ENCODE measurements around the gene KLHL8. TPM values are rescaled to one million over a fixed set of nuclear protein-coding genes. Genes with fewer than 3 reads are reported as not detected.

The KLHL8 gene
- total RNA-seq, 4 donors from 2014 or later, result 9.4 to 18.7 (median 13.6) TPM

GRCh38 chr4:87192145-87192919, 28.1 kb downstream of the KLHL8 start:
- Histone ChIP-seq H3K4me3 (no peak overlapping the region), H3K27ac (no peak overlapping the region), H3K4me1 (peaks cover 0 to 3% (median 0%) of the 10 kb centered on the region in 4 donors), H3K27me3 (no peaks in the 10 kb centered on the region), H3K36me3 (no peaks in the 10 kb centered on the region), H3K9me3 (no peaks in the 10 kb centered on the region)
- WGBS, 2 donors (ENCODE audit: low coverage in 1 of 2), result 90 to 98% methylated on average over 3 of the region's 3 CpGs
- intact Hi-C loops (cut with DNase I; ENCODE audit: low total_unique reads), result no loop called here
- TF ChIP-seq, protein P1, sequence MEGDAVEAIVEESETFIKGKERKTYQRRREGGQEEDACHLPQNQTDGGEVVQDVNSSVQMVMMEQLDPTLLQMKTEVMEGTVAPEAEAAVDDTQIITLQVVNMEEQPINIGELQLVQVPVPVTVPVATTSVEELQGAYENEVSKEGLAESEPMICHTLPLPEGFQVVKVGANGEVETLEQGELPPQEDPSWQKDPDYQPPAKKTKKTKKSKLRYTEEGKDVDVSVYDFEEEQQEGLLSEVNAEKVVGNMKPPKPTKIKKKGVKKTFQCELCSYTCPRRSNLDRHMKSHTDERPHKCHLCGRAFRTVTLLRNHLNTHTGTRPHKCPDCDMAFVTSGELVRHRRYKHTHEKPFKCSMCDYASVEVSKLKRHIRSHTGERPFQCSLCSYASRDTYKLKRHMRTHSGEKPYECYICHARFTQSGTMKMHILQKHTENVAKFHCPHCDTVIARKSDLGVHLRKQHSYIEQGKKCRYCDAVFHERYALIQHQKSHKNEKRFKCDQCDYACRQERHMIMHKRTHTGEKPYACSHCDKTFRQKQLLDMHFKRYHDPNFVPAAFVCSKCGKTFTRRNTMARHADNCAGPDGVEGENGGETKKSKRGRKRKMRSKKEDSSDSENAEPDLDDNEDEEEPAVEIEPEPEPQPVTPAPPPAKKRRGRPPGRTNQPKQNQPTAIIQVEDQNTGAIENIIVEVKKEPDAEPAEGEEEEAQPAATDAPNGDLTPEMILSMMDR (IDR thresholded peaks at IDR 0.05), result no peak
- TF ChIP-seq POLR2AphosphoS5 (IDR thresholded peaks at IDR 0.05), result no peak
- in situ Hi-C loops (cut with MboI; ENCODE audit: low pct_ligation_motif_present in 1 of 4, low pct_unique_long_range_greater_than_20kb in 1 of 4, low sequenced_read_pairs in 3 of 4), result no loop called here
- DNase-seq, result no peak

DNA sequence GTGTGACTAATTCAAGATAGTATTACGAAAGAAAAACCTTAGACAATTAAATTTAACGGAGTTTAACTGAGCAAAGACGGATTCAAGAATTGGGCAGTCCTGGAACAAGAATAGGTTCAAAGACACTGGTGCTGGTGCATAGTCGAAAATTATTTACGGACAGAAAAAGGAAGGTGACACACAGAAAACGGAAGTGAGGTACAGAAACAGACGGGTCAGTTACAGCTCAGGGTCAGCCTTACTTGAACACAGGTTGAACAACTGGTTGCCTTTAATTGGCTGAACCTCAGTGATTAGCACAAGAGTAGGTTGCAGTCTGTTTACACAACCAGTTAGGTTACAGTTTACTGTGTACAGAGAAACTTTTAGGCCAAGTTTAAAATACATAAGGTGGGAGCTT, 31.5 kb downstream of the KLHL8 start:
- no peak overlapping the region for H3K4me3 ChIP-seq
- intact Hi-C loops (cut with DNase I; ENCODE audit: low total_unique reads) (no loop called here), in situ Hi-C loops (cut with MboI; ENCODE audit: low pct_ligation_motif_present in 1 of 4, low pct_unique_long_range_greater_than_20kb in 1 of 4, low sequenced_read_pairs in 3 of 4) (no loop called here)
- no peaks in the 10 kb centered on the region for H3K4me1 ChIP-seq
- WGBS, 2 donors (ENCODE audit: low coverage in 1 of 2), result 90 to 96% methylated on average over 6 to 7 of the region's 7 CpGs
- no peak for DNase-seq
- no peaks in the 10 kb centered on the region for H3K27me3 ChIP-seq
- no peak overlapping the region for H3K27ac ChIP-seq
- H3K9me3 ChIP-seq, result no peaks in the 10 kb centered on the region
- H3K36me3 ChIP-seq, result no peaks in the 10 kb centered on the region
- TF ChIP-seq, protein P1 (IDR thresholded peaks at IDR 0.05), result no peak
- TF ChIP-seq POLR2A (IDR thresholded peaks at IDR 0.05), result no peak
- TF ChIP-seq POLR2AphosphoS5 (IDR thresholded peaks at IDR 0.05), result no peak
- no peak for TF ChIP-seq EP300 (IDR thresholded peaks at IDR 0.05; ENCODE audit: low read depth)

DNA sequence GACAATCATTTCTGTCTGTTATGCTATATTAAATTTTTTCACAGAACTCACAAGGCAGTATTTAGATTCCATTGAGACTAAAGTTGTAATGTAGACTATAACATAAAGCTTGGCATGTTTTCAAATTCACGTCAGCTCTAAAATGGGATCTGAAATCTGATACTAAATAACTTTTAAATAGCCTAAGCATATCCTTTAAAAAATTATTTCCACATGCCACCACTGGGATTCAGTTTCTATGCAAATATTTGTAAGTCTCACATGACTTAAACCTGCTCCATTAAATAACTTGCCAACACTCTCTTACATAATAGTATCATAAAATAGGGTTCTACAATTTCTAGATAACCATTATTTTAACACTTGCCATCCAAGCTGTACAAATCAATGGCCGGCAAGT, 32.4 kb downstream of the KLHL8 start:
- in situ Hi-C loops (cut with MboI; ENCODE audit: low pct_ligation_motif_present in 1 of 4, low pct_unique_long_range_greater_than_20kb in 1 of 4, low sequenced_read_pairs in 3 of 4), result no loop called here
- H3K27ac ChIP-seq, result no peak overlapping the region
- no peaks in the 10 kb centered on the region for H3K9me3 ChIP-seq
- intact Hi-C loops (cut with DNase I; ENCODE audit: low total_unique reads), result no loop called here
- no peak overlapping the region for H3K4me3 ChIP-seq
- WGBS, 2 donors (ENCODE audit: low coverage in 1 of 2), result 46 to 64% methylated on average over 2 of the region's 2 CpGs
- TF ChIP-seq POLR2AphosphoS5 (IDR thresholded peaks at IDR 0.05) (no peak), POLR2A (IDR thresholded peaks at IDR 0.05) (no peak), EP300 (IDR thresholded peaks at IDR 0.05; ENCODE audit: low read depth) (no peak)
- TF ChIP-seq, protein P1 (IDR thresholded peaks at IDR 0.05), result no peak
- no peaks in the 10 kb centered on the region for H3K36me3 ChIP-seq
- H3K4me1 ChIP-seq, result no peaks in the 10 kb centered on the region
- no peaks in the 10 kb centered on the region for H3K27me3 ChIP-seq
- no peak for DNase-seq

DNA sequence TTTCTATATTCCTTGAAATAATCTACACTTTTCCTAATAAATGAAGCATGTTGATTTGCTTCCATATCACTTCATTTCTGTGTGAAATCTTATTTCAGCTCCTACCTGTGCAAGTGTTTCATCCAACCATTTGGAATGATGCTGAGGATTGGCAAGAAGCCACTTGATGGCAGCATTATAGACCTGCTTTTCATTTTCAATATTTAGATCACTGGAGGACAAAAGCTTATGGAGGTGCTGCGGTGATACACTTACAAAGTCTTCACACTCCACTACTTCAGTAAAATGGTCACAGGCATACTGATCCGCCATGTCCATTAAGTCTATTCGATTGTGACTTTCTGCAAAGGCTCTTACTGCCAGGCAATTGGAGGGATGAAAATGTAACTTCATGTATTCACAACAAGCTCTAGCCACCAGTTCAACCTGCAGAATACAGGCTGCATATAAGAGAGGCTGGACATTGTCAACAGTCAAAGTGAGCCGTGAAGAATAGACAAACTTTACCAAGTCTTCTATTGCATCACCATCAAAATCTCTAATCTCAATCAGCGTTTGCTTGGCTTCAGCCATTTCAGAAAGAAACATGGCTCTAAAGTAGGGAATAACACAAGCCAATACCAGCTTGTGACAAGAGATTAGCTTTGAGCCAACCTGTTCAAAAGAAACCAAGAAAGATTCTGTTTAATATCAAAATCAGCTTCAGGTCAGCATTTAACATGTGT, 35.1 kb downstream of the KLHL8 start:
- Histone ChIP-seq H3K27me3 (no peaks in the 10 kb centered on the region), H3K9me3 (no peaks in the 10 kb centered on the region), H3K36me3 (no peaks in the 10 kb centered on the region), H3K4me1 (no peaks in the 10 kb centered on the region), H3K27ac (no peak overlapping the region), H3K4me3 (no peak overlapping the region)
- DNase-seq, result no peak
- TF ChIP-seq, protein P1 (IDR thresholded peaks at IDR 0.05), result no peak
- TF ChIP-seq EP300 (IDR thresholded peaks at IDR 0.05; ENCODE audit: low read depth) (no peak), POLR2A (IDR thresholded peaks at IDR 0.05) (no peak), POLR2AphosphoS5 (IDR thresholded peaks at IDR 0.05) (no peak)
- WGBS, 2 donors (ENCODE audit: low coverage in 1 of 2), result 96 to 98% methylated on average over 4 to 5 of the region's 5 CpGs
- intact Hi-C loops (cut with DNase I; ENCODE audit: low total_unique reads), result no loop called here
- in situ Hi-C loops (cut with MboI; ENCODE audit: low pct_ligation_motif_present in 1 of 4, low pct_unique_long_range_greater_than_20kb in 1 of 4, low sequenced_read_pairs in 3 of 4), result no loop called here

Data from transverse colon (tissue), 4 donors.